Upper lobe of right lung (tissue), 1 donor: Measurements from ENCODE around the gene CHD2. TPM values are rescaled to one million over a fixed set of nuclear protein-coding genes. Genes with fewer than 3 reads are reported as not detected.

ENCODE experiments used
- ATAC-seq: fragments of 200-7000 bp; cut with Tn5 transposase; one replicate; pipeline ENCODE4 v1.9.1; 2020; ENCODE audit warnings: mild to moderate bottlenecking, moderate library complexity
- DNase-seq: peaks from one replicate; pipeline ENCODE4 v3.0.0-alpha.2; 2020
- H3K27ac ChIP-seq: fragments of 200-600 bp; one replicate; pipeline ENCODE4 v1.8.0; 2022
- H3K27me3 ChIP-seq: fragments of 200-600 bp; one replicate; pipeline ENCODE4 v1.8.0; 2022; ENCODE audit warnings: mild to moderate bottlenecking
- H3K36me3 ChIP-seq: fragments of 200-600 bp; one replicate; pipeline ENCODE4 v1.8.0; 2022
- H3K4me1 ChIP-seq: fragments of 200-600 bp; one replicate; pipeline ENCODE4 v1.8.0; 2022
- H3K4me3 ChIP-seq: fragments of 200-600 bp; one replicate; pipeline ENCODE4 v1.8.0; 2022; ENCODE audit warnings: mild to moderate bottlenecking
- H3K9me3 ChIP-seq: fragments of 200-600 bp; one replicate; pipeline ENCODE4 v1.8.0; 2022
- intact Hi-C: fragments of 100-400 bp; cut with DNase I; formaldehyde crosslinking; loops from one replicate; pipeline ENCODE4 v1.11.0; 2022
- total RNA-seq: library from RNA; stranded (reverse); fragmentation: NEBNext Ultra II Directional; extraction: Animal tissue kit (Norgen Biotek cat#: 25700); gene quantifications from one replicate; pipeline ENCODE4 v1.2.1, GENCODE V29; 2021
- TF ChIP-seq, protein P1 (sequence below): fragments of 200-600 bp; IDR thresholded peaks from one replicate; pipeline ENCODE4 v1.8.0; 2022; ENCODE audit warnings: antibody characterized with exemption
- donor health status: DM: no; HTN: yes; CAD: no; lungs with severe emphysema.

The CHD2 gene
- total RNA-seq, 1 donor from 2014 or later: 161 TPM

DNA sequence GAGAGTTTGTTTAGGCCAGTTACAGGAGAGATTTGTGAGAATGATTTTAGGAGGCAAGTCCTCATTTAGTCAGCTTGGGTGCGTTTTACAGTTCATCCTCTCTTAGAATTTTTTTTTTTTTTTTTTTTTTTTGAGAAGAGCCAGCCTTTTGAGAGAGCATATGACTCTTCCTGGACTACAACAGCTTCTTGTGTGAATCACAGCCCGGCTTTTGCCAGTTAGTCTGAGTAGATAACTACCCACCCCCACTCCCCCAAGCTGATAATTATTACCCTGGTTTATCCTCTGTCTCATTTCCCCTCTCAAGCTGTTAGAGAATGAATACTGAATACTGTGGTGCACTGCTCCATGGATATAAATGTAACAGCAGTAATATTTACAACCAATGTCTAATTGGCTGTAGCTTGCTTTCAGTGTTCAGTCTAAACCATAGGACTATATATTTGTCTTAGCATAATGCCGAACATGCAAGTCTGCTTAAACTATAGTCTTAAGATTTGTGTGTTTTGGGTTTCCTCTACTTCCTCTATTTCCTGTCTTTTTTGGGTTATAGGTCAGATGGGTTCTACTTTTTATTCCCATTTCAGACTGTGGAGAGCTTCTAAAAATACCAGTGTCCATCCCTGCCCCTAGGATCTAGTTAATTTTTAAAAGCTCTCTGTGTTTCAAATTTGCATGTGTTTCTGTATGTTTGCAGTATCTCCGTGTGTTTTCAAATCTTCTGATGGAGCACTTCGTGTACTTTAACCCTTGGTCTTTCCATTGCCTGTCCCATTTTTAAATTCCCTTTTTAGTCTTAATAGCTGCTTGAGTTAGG is 8.0 kb downstream of the CHD2 start:
- ATAC-seq: no peak
- peaks cover 81% of the 10 kb centered on the region for H3K4me1 ChIP-seq

DNA sequence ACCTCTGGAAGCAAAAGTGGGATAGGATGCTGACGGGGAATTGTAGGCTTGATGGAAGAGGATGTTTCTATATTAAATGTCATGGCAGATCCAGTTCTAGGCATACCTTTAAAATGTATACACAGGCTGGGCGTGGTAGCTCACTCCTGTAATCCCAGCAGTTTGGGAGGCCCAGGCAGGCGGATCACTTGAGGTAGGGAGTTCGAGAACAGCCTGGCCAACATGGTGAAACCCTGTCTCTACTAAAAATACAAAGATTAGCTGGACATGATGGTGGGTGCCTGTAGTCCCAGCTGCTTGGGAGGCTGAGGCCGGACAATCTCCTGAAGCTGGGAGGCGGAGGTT is 8.6 kb downstream of the CHD2 start:
- peak overlapping the region; percentile 99 for H3K27ac ChIP-seq
- H3K36me3 ChIP-seq: peaks cover 6% of the 10 kb centered on the region
- ATAC-seq (no peak), DNase-seq (no peak)
- no peak overlapping the region for H3K4me3 ChIP-seq
- H3K9me3 ChIP-seq: no peaks in the 10 kb centered on the region
- H3K4me1 ChIP-seq: peaks cover 87% of the 10 kb centered on the region
- intact Hi-C loops: no loop called here
- H3K27me3 ChIP-seq: no peaks in the 10 kb centered on the region
- TF ChIP-seq, protein P1, sequence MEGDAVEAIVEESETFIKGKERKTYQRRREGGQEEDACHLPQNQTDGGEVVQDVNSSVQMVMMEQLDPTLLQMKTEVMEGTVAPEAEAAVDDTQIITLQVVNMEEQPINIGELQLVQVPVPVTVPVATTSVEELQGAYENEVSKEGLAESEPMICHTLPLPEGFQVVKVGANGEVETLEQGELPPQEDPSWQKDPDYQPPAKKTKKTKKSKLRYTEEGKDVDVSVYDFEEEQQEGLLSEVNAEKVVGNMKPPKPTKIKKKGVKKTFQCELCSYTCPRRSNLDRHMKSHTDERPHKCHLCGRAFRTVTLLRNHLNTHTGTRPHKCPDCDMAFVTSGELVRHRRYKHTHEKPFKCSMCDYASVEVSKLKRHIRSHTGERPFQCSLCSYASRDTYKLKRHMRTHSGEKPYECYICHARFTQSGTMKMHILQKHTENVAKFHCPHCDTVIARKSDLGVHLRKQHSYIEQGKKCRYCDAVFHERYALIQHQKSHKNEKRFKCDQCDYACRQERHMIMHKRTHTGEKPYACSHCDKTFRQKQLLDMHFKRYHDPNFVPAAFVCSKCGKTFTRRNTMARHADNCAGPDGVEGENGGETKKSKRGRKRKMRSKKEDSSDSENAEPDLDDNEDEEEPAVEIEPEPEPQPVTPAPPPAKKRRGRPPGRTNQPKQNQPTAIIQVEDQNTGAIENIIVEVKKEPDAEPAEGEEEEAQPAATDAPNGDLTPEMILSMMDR: no peak

More for the DNA sequence above, 8.0 kb downstream of the CHD2 start:
- DNase-seq: no peak
- Histone ChIP-seq H3K27ac (peak overlapping the region; percentile 99), H3K36me3 (peaks cover 6% of the 10 kb centered on the region), H3K4me3 (peak overlapping the region; percentile 25), H3K27me3 (no peaks in the 10 kb centered on the region), H3K9me3 (no peaks in the 10 kb centered on the region)
- TF ChIP-seq, protein P1: no peak
- intact Hi-C loops: no loop called here

DNA sequence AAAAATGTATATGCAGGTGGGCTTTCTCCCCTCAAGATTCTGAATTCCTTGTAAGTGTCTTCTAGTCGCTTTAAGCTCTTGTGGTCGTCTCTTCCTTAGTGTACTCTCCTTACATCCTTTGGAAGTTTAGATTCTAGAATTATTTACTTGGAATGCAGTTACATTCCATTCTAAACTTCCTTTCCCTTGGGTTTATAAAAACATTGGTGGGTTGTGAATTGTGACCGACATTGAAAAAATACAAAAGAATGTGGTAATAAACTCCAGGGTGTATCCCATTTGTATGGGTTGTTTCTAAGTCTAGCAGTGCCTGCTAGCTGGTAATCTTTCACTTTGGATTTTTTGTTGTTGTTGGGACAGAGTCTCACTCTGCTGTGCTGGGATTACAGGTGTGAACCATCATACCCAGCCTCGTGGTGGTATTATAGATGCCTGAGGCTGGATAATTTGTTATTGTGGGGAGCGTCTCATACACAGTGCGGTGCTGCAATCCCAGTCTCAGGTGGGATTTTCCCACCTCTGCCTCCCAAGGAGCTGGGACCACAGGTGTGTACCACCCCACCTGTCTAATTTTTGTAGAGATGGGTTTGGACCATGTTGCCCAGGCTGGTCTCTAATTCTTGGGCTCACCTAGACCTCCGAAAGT is 9.1 kb downstream of the CHD2 start:
- TF ChIP-seq, protein P1: no peak
- intact Hi-C loops: no loop called here
- Histone ChIP-seq H3K4me1 (peaks cover 92% of the 10 kb centered on the region), H3K4me3 (no peak overlapping the region), H3K27ac (peak overlapping the region; percentile 99), H3K36me3 (peaks cover 6% of the 10 kb centered on the region), H3K27me3 (no peaks in the 10 kb centered on the region), H3K9me3 (no peaks in the 10 kb centered on the region)
- DNase-seq (no peak), ATAC-seq (no peak)

DNA sequence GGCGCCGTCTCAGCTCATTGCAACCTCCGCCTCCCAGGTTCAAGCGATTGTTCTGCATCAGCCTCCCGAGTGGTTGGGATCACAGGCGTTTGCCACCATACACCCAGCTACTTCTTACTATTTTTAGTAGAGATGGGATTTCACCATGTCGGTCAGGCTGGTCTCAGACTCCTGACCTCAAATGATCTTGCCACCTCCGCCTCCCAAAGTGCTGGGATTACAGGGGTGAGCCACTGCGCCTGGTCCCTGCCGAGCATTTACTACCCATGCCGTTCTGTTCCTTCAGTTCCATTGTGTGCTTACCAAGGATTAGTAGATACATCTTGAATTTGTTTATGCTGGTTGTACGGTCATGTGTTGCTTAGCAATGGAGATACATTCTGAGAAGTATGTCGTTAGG is 10.3 kb downstream of the CHD2 start:
- ATAC-seq (peak; percentile 14), DNase-seq (no peak)
- Histone ChIP-seq H3K36me3 (peaks cover 6% of the 10 kb centered on the region), H3K27ac (peak overlapping the region; percentile 99), H3K27me3 (no peaks in the 10 kb centered on the region), H3K4me3 (no peak overlapping the region), H3K9me3 (no peaks in the 10 kb centered on the region), H3K4me1 (peaks cover 99% of the 10 kb centered on the region)
- intact Hi-C loops: loop anchor here (10.0 kb wide), 1 partner anchor 106 kb away; no protein-coding TSS in a partner anchor
- TF ChIP-seq, protein P1: no peak

DNA sequence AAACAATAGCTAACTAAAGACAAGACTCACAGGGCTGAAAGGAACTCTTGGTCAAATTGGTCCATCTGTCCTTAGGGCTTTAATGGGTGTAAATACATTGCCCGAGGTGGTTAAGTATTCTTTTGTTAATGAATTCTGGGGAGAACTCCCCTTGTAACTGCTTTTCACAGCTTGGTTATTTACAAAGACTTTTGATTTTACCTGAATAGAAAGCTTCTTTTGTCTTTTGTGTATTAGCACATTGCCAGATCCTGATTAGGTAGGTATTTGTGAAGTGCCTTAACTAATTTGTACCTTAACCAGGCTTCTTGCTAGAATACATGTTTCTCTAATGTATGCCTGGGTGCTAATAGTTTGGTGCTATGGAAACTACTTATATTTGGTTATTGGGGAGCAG is 14.0 kb downstream of the CHD2 start:
- Histone ChIP-seq H3K4me1 (peaks cover 96% of the 10 kb centered on the region), H3K4me3 (peak overlapping the region; percentile 2), H3K9me3 (no peaks in the 10 kb centered on the region), H3K36me3 (peaks cover 6% of the 10 kb centered on the region), H3K27ac (peak overlapping the region; percentile 47), H3K27me3 (no peaks in the 10 kb centered on the region)
- TF ChIP-seq, protein P1: no peak
- no peak for DNase-seq
- no peak for ATAC-seq
- intact Hi-C loops: loop anchor here (10.0 kb wide), 1 partner anchor 109 kb away; no protein-coding TSS in a partner anchor
